K562 (cell line): ENCODE results near the gene NSMF. TPM values are rescaled to one million over a fixed set of nuclear protein-coding genes. Genes with fewer than 3 reads are reported as not detected.

Experiments
- ETV6 ChIP-seq, 3 experiments: fragments of 150-350 bp in 1 of 3; sonication (generic) in 1 of 3; formaldehyde crosslinking in 1 of 3; IDR thresholded peaks; 2 replicates each; pipeline versions ENCODE4 v1.6.1 to v1.8.0; 2014 to 2022; ENCODE audit warnings: borderline replicate concordance in 2 of 3, low read depth in 2 of 3, antibody characterized with exemption in 1 of 3, low read length in 1 of 3, mild to moderate bottlenecking in 1 of 3, missing genetic modification reagents in 1 of 3
- HNRNPK ChIP-seq: fragments of 200-400 bp; formaldehyde crosslinking; IDR thresholded peaks from one replicate; pipeline ENCODE4 v1.6.1; 2018; ENCODE audit warnings: mild to moderate bottlenecking, low read depth, low read length; ENCODE audit not compliant: poor library complexity, severe bottlenecking
- MAX ChIP-seq: sonication (generic); formaldehyde crosslinking; IDR thresholded peaks from 2 replicates; pipeline ENCODE4 v1.9.0; 2022; ENCODE audit warnings: mild to moderate bottlenecking, missing genetic modification reagents
- NRF1 ChIP-seq, 2 experiments: fragments of 450-650 bp; IDR thresholded peaks in 1 of 2; conservative IDR thresholded peaks in 1 of 2; 2 replicates each; pipeline ENCODE4 v1.6.1; 2014; ENCODE audit warnings: mild to moderate bottlenecking in 2 of 2
- PHF21A ChIP-seq: fragments of 450-650 bp; IDR thresholded peaks from 2 replicates; pipeline ENCODE4 v1.6.1; 2017; ENCODE audit warnings: low read depth, borderline replicate concordance
- POLR2AphosphoS5 ChIP-seq: IDR thresholded peaks from 2 replicates; pipeline ENCODE4 v1.6.1; 2011; ENCODE audit warnings: mild to moderate bottlenecking, low read depth, low read length, moderate library complexity; ENCODE audit not compliant: control insufficient read depth, insufficient read depth
- RNF2 ChIP-seq: sonication (generic); IDR thresholded peaks from 2 replicates; pipeline ENCODE4 v1.6.1; 2016
- SRSF9 ChIP-seq: fragments of 200-400 bp; formaldehyde crosslinking; IDR thresholded peaks from 2 replicates; pipeline ENCODE4 v1.6.1; 2017; ENCODE audit warnings: low read depth, low read length, borderline replicate concordance
- TCF7 ChIP-seq: sonication (generic); IDR thresholded peaks from 2 replicates; pipeline ENCODE4 v1.6.1; 2016; ENCODE audit warnings: antibody characterized with exemption, borderline replicate concordance
- ZFP1 ChIP-seq: fragments of 450-650 bp; formaldehyde crosslinking; IDR thresholded peaks from 2 replicates; pipeline ENCODE4 v1.4.0; 2020; ENCODE audit warnings: mild to moderate bottlenecking, mixed read lengths
- ZNF146 ChIP-seq: IDR thresholded peaks from one replicate; pipeline ENCODE4 v1.6.1; 2018; ENCODE audit warnings: missing compliant biosample characterization; ENCODE audit not compliant: unreplicated experiment
- ZNF609 ChIP-seq: sonication (generic); formaldehyde crosslinking; IDR thresholded peaks from 2 replicates; pipeline ENCODE4 v1.8.1; 2023; ENCODE audit warnings: missing genetic modification reagents, mild to moderate bottlenecking, borderline replicate concordance
- ZNF740 ChIP-seq, 3 experiments: fragments of 200-800 bp in 1 of 3; sonication (Bioruptor generic) in 1 of 3; sonication (generic) in 1 of 3; formaldehyde crosslinking in 1 of 3; IDR thresholded peaks; 2 replicates each; pipeline versions ENCODE4 v1.6.1 to v1.8.0; 2016 to 2022; ENCODE audit warnings: mild to moderate bottlenecking in 2 of 3, missing compliant biosample characterization in 2 of 3, missing genetic modification characterization in 2 of 3, missing genetic modification reagents in 1 of 3
- polyA plus RNA-seq, 8 experiments: library from polyadenylated mRNA; depleted of rRNA in 4 of 8; stranded (reverse) in 5 of 8; unstranded in 3 of 8; fragments of >200 nt; fragmentation: Nextera tagmentation in 2 of 8; fragmentation: Illumina TruSeq in 1 of 8; extraction: Ambion mirVana in 2 of 8; extraction: Trizol in 1 of 8; gene quantifications; 2 replicates each; pipeline versions ENCODE4 v1.2.1 to v1.2.3, GENCODE V29; 2011 to 2014; ENCODE audit warnings: inconsistent platforms in 1 of 8, missing spikeins in 1 of 8
- total RNA-seq, 7 experiments: library from RNA; depleted of rRNA in 6 of 7; stranded (reverse); fragments of >200 nt in 6 of 7; fragmentation: Illumina TruSeq in 2 of 7; extraction: Trizol in 2 of 7; gene quantifications; 2 replicates each; pipeline versions ENCODE4 v1.2.1 to v1.2.3, GENCODE V29; 2011 to 2021; ENCODE audit warnings: low replicate concordance in 1 of 7

Gene NSMF
- total and polyA plus RNA-seq, 9 of the 15 experiments (the other 6 are each of a cell fraction or from before 2014, with no cell fraction given) = 0.20 to 82.7 (median 29.3) TPM

GRCh38 chr9:137449931-137450538 is 9.1 kb downstream of the NSMF start (continued):
- peak; percentile 86 for TF ChIP-seq MAX (CRISPR knock-in tag)
- 0 out of 2 replicates have a peak, but pooled peaks have one; percentile 24 for TF ChIP-seq POLR2AphosphoS5
- 0 out of 2 replicates have a peak, but pooled peaks have one; percentile 52 for TF ChIP-seq ZNF609 (CRISPR knock-in tag)
- no peak for TF ChIP-seq PHF21A
- peak; percentile 93; the same call in 1 of the 2 replicates for TF ChIP-seq TCF7
- TF ChIP-seq ZNF146 (CRISPR knock-in tag) = no peak
- TF ChIP-seq NRF1 (conservative IDR thresholded peaks at IDR 0.05 in 1 of 2, IDR thresholded peaks at IDR 0.05 in 1 of 2) = peak; percentile 23 to 45; a peak in 2 of 4 replicates
- TF ChIP-seq SRSF9 = no peak
- TF ChIP-seq ZNF740 (CRISPR knock-in tag; IDR thresholded peaks at IDR 0.05) = peak; percentile 67
- peak in 1 of 2 experiments; percentile 41; a peak in 1 of 4 replicates for TF ChIP-seq ZNF740 (tag; IDR thresholded peaks at IDR 0.05)
- 0 out of 2 replicates have a peak, but pooled peaks have one; percentile 21 for TF ChIP-seq RNF2
- TF ChIP-seq ETV6 (IDR thresholded peaks at IDR 0.05; ENCODE audit: borderline replicate concordance in 1 of 2, low read depth in 2 of 2, low read length in 1 of 2) = 0 out of 4 replicates have a peak, but pooled peaks of 1 of the 2 experiments have one; percentile 34
- no peak for TF ChIP-seq ETV6 (CRISPR knock-in tag; IDR thresholded peaks at IDR 0.05; ENCODE audit: borderline replicate concordance)
- no peak for TF ChIP-seq HNRNPK
- no peak for TF ChIP-seq ZFP1 (CRISPR knock-in tag)
